HEK293 (cell line): Measurements from ENCODE around the gene SERGEF.

Experiments
- CTCF ChIA-PET: fragments of 350-600 bp; formaldehyde crosslinking; extraction: SDS; loops from one replicate; lab custom pipeline; 2021; ENCODE audit warnings: antibody characterized with exemption; lab: Yijun Ruan, JAX
- POLR2A ChIA-PET: fragments of 300-600 bp; formaldehyde crosslinking; extraction: SDS; loops from one replicate; lab custom pipeline; 2020; ENCODE audit warnings: antibody characterized with exemption, inconsistent platforms; lab: Yijun Ruan, JAX
- H3K27ac ChIP-seq: fragments of 200-500 bp; sonication (Bioruptor generic); 2 replicates; pipeline ENCODE4 v1.5.1; 2014; ENCODE audit warnings: low read depth, low read length, control low read depth, inconsistent platforms; ENCODE audit errors: extremely low read depth
- H3K36me3 ChIP-seq, 2 experiments: fragments of 200-500 bp in 1 of 2; sonication (Bioruptor generic) in 1 of 2; 1 replicate in 1 of 2; 2 replicates in 1 of 2; pipeline ENCODE4 v1.5.1; 2014 to 2017; ENCODE audit warnings: inconsistent platforms in 2 of 2, low read length in 2 of 2; ENCODE audit not compliant: control insufficient read depth in 2 of 2, insufficient read depth in 1 of 2
- H3K4me1 ChIP-seq: fragments of 200-500 bp; sonication (Bioruptor generic); 2 replicates; pipeline ENCODE4 v1.5.1; 2014; ENCODE audit warnings: mild to moderate bottlenecking, low read length, inconsistent platforms; ENCODE audit not compliant: control insufficient read depth, insufficient read depth
- H3K4me3 ChIP-seq: 2 replicates; pipeline ENCODE4 v1.5.1; 2011; ENCODE audit warnings: low read depth, mild to moderate bottlenecking, control low read depth, low read length, moderate library complexity
- H3K9me3 ChIP-seq: fragments of 200-500 bp; sonication (Bioruptor generic); 2 replicates; pipeline ENCODE4 v1.5.1; 2014; ENCODE audit warnings: low read depth, low read length, inconsistent platforms; ENCODE audit not compliant: control insufficient read depth, insufficient read depth
- FEZF1 ChIP-seq: fragments of 450-650 bp; formaldehyde crosslinking; IDR thresholded peaks from 2 replicates; pipeline ENCODE4 v1.5.1; 2016; ENCODE audit warnings: missing biosample characterization, missing genetic modification characterization
- GFI1B ChIP-seq: fragments of 450-650 bp; formaldehyde crosslinking; IDR thresholded peaks from 2 replicates; pipeline ENCODE4 v1.5.1; 2016; ENCODE audit warnings: missing biosample characterization, missing genetic modification characterization
- SP3 ChIP-seq: fragments of 450-650 bp; formaldehyde crosslinking; IDR thresholded peaks from 2 replicates; pipeline ENCODE4 v1.5.1; 2016; ENCODE audit warnings: missing biosample characterization, missing genetic modification characterization
- ZFP3 ChIP-seq: fragments of 450-650 bp; formaldehyde crosslinking; IDR thresholded peaks from 2 replicates; pipeline ENCODE4 v1.5.1; 2016; ENCODE audit warnings: low read depth, missing biosample characterization, missing genetic modification characterization
- ZNF211 ChIP-seq: fragments of 450-650 bp; formaldehyde crosslinking; IDR thresholded peaks from 2 replicates; pipeline ENCODE4 v1.5.1; 2016; ENCODE audit warnings: low read depth, missing biosample characterization, missing genetic modification characterization
- ZNF221 ChIP-seq: fragments of 450-650 bp; formaldehyde crosslinking; IDR thresholded peaks from 2 replicates; pipeline ENCODE4 v1.5.1; 2017; ENCODE audit warnings: missing biosample characterization, missing genetic modification characterization, borderline replicate concordance
- ZNF292 ChIP-seq: fragments of 450-650 bp; formaldehyde crosslinking; IDR thresholded peaks from 2 replicates; pipeline ENCODE4 v1.5.1; 2016; ENCODE audit warnings: low read depth, missing biosample characterization, missing genetic modification characterization, borderline replicate concordance
- ZNF324 ChIP-seq: fragments of 450-650 bp; formaldehyde crosslinking; IDR thresholded peaks from 2 replicates; pipeline ENCODE4 v1.5.1; 2016; ENCODE audit warnings: missing biosample characterization, missing genetic modification characterization
- ZNF335 ChIP-seq: fragments of 450-650 bp; formaldehyde crosslinking; conservative IDR thresholded peaks from 2 replicates; pipeline ENCODE4 v1.5.1; 2016; ENCODE audit warnings: missing biosample characterization, missing genetic modification characterization
- ZNF404 ChIP-seq: fragments of 450-650 bp; formaldehyde crosslinking; IDR thresholded peaks from 2 replicates; pipeline ENCODE4 v1.5.1; 2017; ENCODE audit warnings: missing biosample characterization, missing genetic modification characterization
- ZNF514 ChIP-seq: fragments of 450-650 bp; formaldehyde crosslinking; IDR thresholded peaks from 2 replicates; pipeline ENCODE4 v1.5.1; 2016; ENCODE audit warnings: missing biosample characterization, missing genetic modification characterization
- ZNF549 ChIP-seq: fragments of 450-650 bp; IDR thresholded peaks from 2 replicates; pipeline ENCODE4 v1.5.1; 2018; ENCODE audit warnings: missing biosample characterization, missing genetic modification characterization, mild to moderate bottlenecking, inconsistent platforms, moderate library complexity
- ZNF555 ChIP-seq: fragments of 450-650 bp; formaldehyde crosslinking; conservative IDR thresholded peaks from 2 replicates; pipeline ENCODE4 v1.5.1; 2017; ENCODE audit warnings: missing biosample characterization, mild to moderate bottlenecking, missing genetic modification characterization, inconsistent platforms
- TF ChIP-seq, protein P1 (sequence below): fragments of 450-650 bp; formaldehyde crosslinking; IDR thresholded peaks from 2 replicates; pipeline ENCODE4; 2016; ENCODE audit warnings: missing biosample characterization, missing genetic modification characterization
- TF ChIP-seq, protein P2 (sequence below): fragments of 450-650 bp; IDR thresholded peaks from 2 replicates; pipeline ENCODE4 v1.5.1; 2018; ENCODE audit warnings: missing biosample characterization, missing genetic modification characterization
- TF ChIP-seq, protein P3 (sequence below): fragments of 450-650 bp; formaldehyde crosslinking; IDR thresholded peaks from 2 replicates; pipeline ENCODE4 v1.5.1; 2016; ENCODE audit warnings: missing biosample characterization, missing genetic modification characterization
- TF ChIP-seq, protein P4 (sequence below): fragments of 450-650 bp; formaldehyde crosslinking; IDR thresholded peaks from 2 replicates; pipeline ENCODE4 v1.5.1; 2017; ENCODE audit warnings: missing biosample characterization, missing genetic modification characterization
- TF ChIP-seq, protein P5 (sequence below): fragments of 450-650 bp; formaldehyde crosslinking; IDR thresholded peaks from 2 replicates; pipeline ENCODE4 v1.5.1; 2016; ENCODE audit warnings: missing biosample characterization, missing genetic modification characterization

SERGEF gene

DNA sequence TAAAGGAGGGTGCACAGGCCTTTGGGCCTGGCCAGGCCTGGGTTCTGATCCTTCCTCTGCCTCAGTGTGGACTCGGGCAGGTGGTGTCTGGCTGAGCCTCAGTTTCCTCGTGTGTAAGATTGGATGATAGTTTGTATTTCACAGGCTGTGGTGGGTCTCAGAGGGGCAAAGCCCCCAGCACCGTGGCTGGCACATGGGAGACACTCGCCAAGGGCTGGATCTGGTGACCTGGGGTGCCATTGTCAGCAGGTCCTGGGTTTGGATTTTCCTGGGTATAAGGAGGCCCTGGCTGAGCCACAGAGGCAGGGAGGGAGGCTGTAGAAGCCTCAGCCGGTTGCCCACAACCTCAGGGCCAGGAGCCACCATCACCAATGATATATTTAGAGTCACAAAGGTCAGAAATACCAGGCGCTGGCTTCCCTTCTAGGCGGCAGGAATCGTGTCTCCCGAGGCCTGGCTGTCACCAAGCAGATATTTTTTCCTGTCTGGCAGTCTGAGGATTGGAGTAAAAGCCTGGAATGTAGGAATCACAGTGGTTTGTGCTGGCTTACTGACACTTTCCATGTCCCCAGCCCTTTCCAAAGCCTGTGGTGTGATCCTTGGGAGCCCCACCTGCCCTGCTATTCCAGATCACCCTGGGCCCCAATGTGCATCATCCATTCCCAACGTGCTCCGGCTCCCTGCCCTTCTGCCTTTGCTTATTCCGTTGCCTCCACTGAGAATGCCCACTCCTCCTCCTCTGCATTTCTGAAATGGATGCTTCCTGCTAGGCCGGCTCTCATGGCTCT lies 262.6 kb downstream of the SERGEF start:
- ChIA-PET POLR2A (no interaction called here), CTCF (interaction anchor here (4.6 kb wide), 1 partner anchor 19 kb away, joined by 28 read pairs; no protein-coding TSS in a partner anchor)
- Histone ChIP-seq H3K27ac (no peak overlapping the region), H3K4me3 (no peak overlapping the region), H3K4me1 (no peaks in the 10 kb centered on the region), H3K9me3 (no peaks in the 10 kb centered on the region), H3K36me3 (no peaks in the 10 kb centered on the region)
- TF ChIP-seq ZNF549 (tag by site-specific recombination) (no peak), ZNF555 (no peak), ZNF324 (tag by site-specific recombination) (no peak), ZFP3 (tag by site-specific recombination) (no peak), ZNF335 (tag by site-specific recombination) (no peak), ZNF514 (tag by site-specific recombination) (no peak), ZNF211 (tag by site-specific recombination) (no peak), ZNF292 (tag by site-specific recombination) (no peak), ZNF221 (tag by site-specific recombination) (no peak), FEZF1 (no peak), GFI1B (tag by site-specific recombination) (no peak), SP3 (tag by site-specific recombination) (no peak), ZNF404 (tag by site-specific recombination) (no peak)
- TF ChIP-seq, protein P1, sequence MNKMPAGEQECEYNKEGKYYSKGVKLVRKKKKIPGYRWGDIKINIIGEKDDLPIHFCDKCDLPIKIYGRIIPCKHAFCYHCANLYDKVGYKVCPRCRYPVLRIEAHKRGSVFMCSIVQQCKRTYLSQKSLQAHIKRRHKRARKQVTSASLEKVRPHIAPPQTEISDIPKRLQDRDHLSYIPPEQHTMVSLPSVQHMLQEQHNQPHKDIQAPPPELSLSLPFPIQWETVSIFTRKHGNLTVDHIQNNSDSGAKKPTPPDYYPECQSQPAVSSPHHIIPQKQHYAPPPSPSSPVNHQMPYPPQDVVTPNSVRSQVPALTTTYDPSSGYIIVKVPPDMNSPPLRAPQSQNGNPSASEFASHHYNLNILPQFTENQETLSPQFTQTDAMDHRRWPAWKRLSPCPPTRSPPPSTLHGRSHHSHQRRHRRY = no peak
- TF ChIP-seq, protein P2, sequence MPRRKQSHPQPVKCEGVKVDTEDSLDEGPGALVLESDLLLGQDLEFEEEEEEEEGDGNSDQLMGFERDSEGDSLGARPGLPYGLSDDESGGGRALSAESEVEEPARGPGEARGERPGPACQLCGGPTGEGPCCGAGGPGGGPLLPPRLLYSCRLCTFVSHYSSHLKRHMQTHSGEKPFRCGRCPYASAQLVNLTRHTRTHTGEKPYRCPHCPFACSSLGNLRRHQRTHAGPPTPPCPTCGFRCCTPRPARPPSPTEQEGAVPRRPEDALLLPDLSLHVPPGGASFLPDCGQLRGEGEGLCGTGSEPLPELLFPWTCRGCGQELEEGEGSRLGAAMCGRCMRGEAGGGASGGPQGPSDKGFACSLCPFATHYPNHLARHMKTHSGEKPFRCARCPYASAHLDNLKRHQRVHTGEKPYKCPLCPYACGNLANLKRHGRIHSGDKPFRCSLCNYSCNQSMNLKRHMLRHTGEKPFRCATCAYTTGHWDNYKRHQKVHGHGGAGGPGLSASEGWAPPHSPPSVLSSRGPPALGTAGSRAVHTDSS (tag by site-specific recombination) = no peak
- TF ChIP-seq, protein P3, sequence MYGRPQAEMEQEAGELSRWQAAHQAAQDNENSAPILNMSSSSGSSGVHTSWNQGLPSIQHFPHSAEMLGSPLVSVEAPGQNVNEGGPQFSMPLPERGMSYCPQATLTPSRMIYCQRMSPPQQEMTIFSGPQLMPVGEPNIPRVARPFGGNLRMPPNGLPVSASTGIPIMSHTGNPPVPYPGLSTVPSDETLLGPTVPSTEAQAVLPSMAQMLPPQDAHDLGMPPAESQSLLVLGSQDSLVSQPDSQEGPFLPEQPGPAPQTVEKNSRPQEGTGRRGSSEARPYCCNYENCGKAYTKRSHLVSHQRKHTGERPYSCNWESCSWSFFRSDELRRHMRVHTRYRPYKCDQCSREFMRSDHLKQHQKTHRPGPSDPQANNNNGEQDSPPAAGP (tag by site-specific recombination) = no peak
- TF ChIP-seq, protein P4, sequence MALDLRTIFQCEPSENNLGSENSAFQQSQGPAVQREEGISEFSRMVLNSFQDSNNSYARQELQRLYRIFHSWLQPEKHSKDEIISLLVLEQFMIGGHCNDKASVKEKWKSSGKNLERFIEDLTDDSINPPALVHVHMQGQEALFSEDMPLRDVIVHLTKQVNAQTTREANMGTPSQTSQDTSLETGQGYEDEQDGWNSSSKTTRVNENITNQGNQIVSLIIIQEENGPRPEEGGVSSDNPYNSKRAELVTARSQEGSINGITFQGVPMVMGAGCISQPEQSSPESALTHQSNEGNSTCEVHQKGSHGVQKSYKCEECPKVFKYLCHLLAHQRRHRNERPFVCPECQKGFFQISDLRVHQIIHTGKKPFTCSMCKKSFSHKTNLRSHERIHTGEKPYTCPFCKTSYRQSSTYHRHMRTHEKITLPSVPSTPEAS (tag by site-specific recombination) = no peak
- TF ChIP-seq, protein P5, sequence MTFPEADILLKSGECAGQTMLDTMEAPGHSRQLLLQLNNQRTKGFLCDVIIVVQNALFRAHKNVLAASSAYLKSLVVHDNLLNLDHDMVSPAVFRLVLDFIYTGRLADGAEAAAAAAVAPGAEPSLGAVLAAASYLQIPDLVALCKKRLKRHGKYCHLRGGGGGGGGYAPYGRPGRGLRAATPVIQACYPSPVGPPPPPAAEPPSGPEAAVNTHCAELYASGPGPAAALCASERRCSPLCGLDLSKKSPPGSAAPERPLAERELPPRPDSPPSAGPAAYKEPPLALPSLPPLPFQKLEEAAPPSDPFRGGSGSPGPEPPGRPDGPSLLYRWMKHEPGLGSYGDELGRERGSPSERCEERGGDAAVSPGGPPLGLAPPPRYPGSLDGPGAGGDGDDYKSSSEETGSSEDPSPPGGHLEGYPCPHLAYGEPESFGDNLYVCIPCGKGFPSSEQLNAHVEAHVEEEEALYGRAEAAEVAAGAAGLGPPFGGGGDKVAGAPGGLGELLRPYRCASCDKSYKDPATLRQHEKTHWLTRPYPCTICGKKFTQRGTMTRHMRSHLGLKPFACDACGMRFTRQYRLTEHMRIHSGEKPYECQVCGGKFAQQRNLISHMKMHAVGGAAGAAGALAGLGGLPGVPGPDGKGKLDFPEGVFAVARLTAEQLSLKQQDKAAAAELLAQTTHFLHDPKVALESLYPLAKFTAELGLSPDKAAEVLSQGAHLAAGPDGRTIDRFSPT (tag by site-specific recombination) = no peak
